ENCODE measurements around the gene KCND3. TPM values are rescaled to one million over a fixed set of nuclear protein-coding genes. Genes with fewer than 3 reads are reported as not detected.

Gene KCND3
- total RNA-seq, 1 donor from 2014 or later = 0.86 TPM

- Mint-ChIP-seq H3K4me1 (peaks cover 30% of the 10 kb centered on the region), H3K9me3 (no peaks in the 10 kb centered on the region), H3K36me3 (ENCODE audit: low read depth) (peaks cover 2% of the 10 kb centered on the region), H3K27ac (ENCODE audit: unreplicated experiment) (peak within 1 kb of the TSS; percentile 99), H3K4me3 (peak within 1 kb of the TSS; percentile 96), H3K27me3 (ENCODE audit: low read depth) (no peaks in the 10 kb centered on the region)
- peak; percentile 85 for TF ChIP-seq CTCF (conservative IDR thresholded peaks at IDR 0.05)
- DNase-seq (ENCODE audit: low read depth, low spot score) = peak; percentile 82
Measured at GRCh38 chr1:111755331-111756123, 233.9 kb downstream of the KCND3 start, which contains the start of gene DDX20. TSS of gene DDX20 (plus strand) at chr1:111755901. CDS start at chr1:111755925, 24 bp downstream.

GRCh38 chr1:111754984-111755330, 234.5 kb downstream of the KCND3 start:
- Mint-ChIP-seq H3K4me1 (peaks cover 31% of the 10 kb centered on the region), H3K4me3 (peak overlapping the region; percentile 96), H3K27ac (ENCODE audit: unreplicated experiment) (peak overlapping the region; percentile 99), H3K27me3 (ENCODE audit: low read depth) (no peaks in the 10 kb centered on the region), H3K36me3 (ENCODE audit: low read depth) (peaks cover 2% of the 10 kb centered on the region), H3K9me3 (no peaks in the 10 kb centered on the region)
- DNase-seq (ENCODE audit: low read depth, low spot score) = peak; percentile 40
- no peak for TF ChIP-seq CTCF (conservative IDR thresholded peaks at IDR 0.05)

- Mint-ChIP-seq H3K36me3 (ENCODE audit: low read depth) (no peaks in the 10 kb centered on the region), H3K27ac (ENCODE audit: unreplicated experiment) (no peak overlapping the region), H3K27me3 (ENCODE audit: low read depth) (no peaks in the 10 kb centered on the region), H3K4me1 (peaks cover 42% of the 10 kb centered on the region), H3K4me3 (no peak overlapping the region), H3K9me3 (no peaks in the 10 kb centered on the region)
- no peak for TF ChIP-seq CTCF (conservative IDR thresholded peaks at IDR 0.05)
- DNase-seq (ENCODE audit: low read depth, low spot score) = no peak
Measured at GRCh38 chr1:111751906-111752575, 237.4 kb downstream of the KCND3 start.

GRCh38 chr1:111750856-111751255, 238.6 kb downstream of the KCND3 start:
- TF ChIP-seq CTCF (conservative IDR thresholded peaks at IDR 0.05) = no peak
- no peak for DNase-seq (ENCODE audit: low read depth, low spot score)
- Mint-ChIP-seq H3K27ac (ENCODE audit: unreplicated experiment) (no peak overlapping the region), H3K4me1 (peaks cover 40% of the 10 kb centered on the region), H3K36me3 (ENCODE audit: low read depth) (no peaks in the 10 kb centered on the region), H3K4me3 (no peak overlapping the region), H3K9me3 (no peaks in the 10 kb centered on the region), H3K27me3 (ENCODE audit: low read depth) (no peaks in the 10 kb centered on the region)

- Mint-ChIP-seq H3K4me3 (no peak overlapping the region), H3K27ac (ENCODE audit: unreplicated experiment) (no peak overlapping the region), H3K4me1 (peaks cover 35% of the 10 kb centered on the region)
Measured at GRCh38 chr1:111749628-111750027, 239.8 kb downstream of the KCND3 start.

More at GRCh38 chr1:111749628-111750027, 239.8 kb downstream of the KCND3 start:
- Mint-ChIP-seq H3K36me3 (ENCODE audit: low read depth) (no peaks in the 10 kb centered on the region), H3K27me3 (ENCODE audit: low read depth) (no peaks in the 10 kb centered on the region), H3K9me3 (no peaks in the 10 kb centered on the region)
- DNase-seq (ENCODE audit: low read depth, low spot score) = no peak
- TF ChIP-seq CTCF (conservative IDR thresholded peaks at IDR 0.05) = no peak
